ENCODE data around the gene PAGR1. TPM values are rescaled to one million over a fixed set of nuclear protein-coding genes. Genes with fewer than 3 reads are reported as not detected.

PAGR1 gene
- total and polyA plus RNA-seq, 2 of the 13 experiments (the other 11 are each of a cell fraction or from before 2014, with no cell fraction given), result 9.8 to 66.4 TPM

DNA sequence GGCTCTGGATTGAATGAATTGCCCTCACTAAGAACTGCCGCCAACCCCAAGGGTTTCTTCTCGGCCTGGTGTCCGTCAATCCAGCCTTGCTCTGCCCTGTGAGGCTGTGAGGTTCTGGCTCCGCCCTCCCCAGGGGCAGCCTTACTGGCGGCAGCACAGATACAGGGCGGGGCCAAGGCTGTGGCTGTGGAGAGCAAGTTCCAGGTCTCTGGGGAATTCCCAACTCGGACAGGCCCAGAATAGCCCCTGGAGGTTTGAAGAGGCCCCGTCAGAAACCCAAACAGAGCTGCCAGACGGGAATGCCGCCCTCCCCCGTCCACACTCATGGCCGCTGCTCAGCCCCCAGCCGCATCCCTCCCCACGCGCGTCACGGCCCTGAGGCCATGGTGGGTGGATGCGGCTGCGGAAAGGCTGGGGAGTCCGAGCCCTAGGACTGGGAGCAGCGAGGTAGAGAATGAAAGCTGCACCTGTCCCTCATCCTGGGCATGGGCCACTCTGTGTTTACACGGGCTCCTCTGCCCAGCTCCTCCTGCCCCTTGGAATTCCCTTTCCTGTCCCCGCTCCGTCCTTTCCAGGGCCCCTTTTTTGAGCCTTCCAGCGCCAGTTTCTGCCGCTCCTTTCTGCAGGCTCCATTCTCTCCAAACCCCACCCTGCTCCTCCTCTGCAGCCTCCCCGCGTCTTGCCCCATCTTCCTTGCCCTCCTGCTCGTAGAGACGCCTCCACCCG, 4.6 kb upstream of the PAGR1 start (continued):
- TF ChIP-seq, protein P1, sequence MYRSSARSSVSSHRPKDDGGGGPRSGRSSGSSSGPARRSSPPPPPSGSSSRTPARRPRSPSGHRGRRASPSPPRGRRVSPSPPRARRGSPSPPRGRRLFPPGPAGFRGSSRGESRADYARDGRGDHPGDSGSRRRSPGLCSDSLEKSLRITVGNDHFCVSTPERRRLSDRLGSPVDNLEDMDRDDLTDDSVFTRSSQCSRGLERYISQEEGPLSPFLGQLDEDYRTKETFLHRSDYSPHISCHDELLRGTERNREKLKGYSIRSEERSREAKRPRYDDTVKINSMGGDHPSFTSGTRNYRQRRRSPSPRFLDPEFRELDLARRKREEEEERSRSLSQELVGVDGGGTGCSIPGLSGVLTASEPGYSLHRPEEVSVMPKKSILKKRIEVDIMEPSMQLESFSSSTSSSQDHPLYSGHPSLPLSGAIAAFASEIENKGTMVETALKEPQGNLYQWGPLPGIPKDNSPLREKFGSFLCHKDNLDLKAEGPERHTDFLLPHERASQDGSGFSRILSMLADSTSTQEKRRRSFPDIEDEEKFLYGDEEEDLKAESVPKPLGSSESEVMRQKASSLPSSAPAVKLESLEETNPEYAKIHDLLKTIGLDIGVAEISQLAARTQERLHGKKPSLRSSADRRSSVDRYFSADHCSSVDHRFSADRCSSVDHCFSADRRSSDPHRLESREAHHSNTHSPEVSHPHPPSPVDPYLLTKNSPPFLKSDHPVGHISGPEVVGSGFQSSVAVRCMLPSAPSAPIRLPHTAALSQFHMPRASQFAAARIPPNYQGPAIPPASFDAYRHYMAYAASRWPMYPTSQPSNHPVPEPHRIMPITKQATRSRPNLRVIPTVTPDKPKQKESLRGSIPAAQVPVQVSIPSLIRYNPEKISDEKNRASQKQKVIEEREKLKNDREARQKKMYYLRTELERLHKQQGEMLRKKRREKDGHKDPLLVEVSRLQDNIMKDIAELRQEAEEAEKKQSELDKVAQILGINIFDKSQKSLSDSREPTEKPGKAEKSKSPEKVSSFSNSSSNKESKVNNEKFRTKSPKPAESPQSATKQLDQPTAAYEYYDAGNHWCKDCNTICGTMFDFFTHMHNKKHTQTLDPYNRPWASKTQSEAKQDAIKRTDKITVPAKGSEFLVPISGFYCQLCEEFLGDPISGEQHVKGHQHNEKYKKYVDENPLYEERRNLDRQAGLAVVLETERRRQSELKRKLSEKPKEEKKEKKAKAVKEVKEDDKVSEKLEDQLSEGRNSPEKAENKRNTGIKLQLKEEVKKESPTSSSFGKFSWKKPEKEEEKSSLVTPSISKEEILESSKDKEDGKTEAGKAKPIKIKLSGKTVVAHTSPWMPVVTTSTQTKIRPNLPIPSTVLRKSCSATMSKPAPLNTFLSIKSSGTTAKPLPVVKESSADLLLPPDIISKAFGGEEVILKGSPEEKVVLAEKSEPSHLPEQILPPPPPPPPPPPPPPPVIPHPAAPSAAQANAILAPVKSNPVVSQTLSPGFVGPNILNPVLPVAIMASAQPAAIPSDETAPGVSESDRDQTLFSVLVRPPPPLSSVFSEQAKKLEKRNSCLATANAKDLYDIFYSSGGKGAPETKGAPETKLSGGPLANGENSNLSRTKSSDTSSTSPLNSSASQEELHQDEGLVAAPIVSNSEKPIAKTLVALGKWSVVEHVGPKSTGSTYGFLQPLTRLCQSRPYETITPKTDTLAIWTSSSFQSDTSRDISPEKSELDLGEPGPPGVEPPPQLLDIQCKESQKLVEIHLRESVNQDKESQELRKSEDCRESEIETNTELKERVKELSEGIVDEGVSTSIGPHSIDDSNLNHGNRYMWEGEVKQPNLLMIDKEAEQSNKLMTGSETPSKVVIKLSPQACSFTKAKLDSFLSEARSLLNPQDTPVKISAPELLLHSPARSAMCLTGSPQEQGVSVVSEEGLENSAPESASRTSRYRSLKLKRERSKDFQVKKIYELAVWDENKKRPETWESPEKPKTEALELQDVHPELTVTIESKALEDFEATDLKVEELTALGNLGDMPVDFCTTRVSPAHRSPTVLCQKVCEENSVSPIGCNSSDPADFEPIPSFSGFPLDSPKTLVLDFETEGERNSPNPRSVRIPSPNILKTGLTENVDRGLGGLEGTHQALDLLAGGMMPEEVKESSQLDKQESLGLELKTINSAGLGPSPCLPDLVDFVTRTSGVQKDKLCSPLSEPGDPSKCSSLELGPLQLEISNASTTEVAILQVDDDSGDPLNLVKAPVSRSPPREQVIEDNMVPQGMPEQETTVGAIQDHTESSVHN (CRISPR knock-in tag; IDR thresholded peaks at IDR 0.05), result no peak; the same call in 1 of the 2 replicates
- TF ChIP-seq PRPF4 (IDR thresholded peaks at IDR 0.05; ENCODE audit: low read depth, low read length, poor library complexity, severe bottlenecking) (no peak), DR1 (CRISPR knock-in tag; IDR thresholded peaks at IDR 0.05) (peak; percentile 35; the same call in 1 of the 2 replicates), ZNF30 (CRISPR knock-in tag; IDR thresholded peaks at IDR 0.05) (no peak), ZNF562 (CRISPR knock-in tag; IDR thresholded peaks at IDR 0.05; ENCODE audit: borderline replicate concordance) (no peak), ZEB1 (IDR thresholded peaks at IDR 0.05; ENCODE audit: insufficient replicate concordance, low read depth) (peak; percentile 69)
- TF ChIP-seq, protein P2, sequence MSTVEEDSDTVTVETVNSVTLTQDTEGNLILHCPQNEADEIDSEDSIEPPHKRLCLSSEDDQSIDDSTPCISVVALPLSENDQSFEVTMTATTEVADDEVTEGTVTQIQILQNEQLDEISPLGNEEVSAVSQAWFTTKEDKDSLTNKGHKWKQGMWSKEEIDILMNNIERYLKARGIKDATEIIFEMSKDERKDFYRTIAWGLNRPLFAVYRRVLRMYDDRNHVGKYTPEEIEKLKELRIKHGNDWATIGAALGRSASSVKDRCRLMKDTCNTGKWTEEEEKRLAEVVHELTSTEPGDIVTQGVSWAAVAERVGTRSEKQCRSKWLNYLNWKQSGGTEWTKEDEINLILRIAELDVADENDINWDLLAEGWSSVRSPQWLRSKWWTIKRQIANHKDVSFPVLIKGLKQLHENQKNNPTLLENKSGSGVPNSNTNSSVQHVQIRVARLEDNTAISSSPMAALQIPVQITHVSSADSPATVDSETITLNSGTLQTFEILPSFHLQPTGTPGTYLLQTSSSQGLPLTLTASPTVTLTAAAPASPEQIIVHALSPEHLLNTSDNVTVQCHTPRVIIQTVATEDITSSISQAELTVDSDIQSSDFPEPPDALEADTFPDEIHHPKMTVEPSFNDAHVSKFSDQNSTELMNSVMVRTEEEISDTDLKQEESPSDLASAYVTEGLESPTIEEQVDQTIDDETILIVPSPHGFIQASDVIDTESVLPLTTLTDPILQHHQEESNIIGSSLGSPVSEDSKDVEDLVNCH (CRISPR knock-in tag; IDR thresholded peaks at IDR 0.05), result no peak
- TF ChIP-seq, protein P3, sequence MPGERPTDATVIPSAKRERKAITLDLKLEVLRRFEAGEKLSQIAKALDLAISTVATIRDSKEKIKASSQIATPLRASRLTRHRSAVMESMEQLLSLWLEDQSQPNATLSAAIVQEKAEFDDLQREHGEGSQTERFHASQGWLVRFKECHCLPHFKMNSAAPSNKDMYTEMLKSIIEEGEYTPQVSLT (CRISPR knock-in tag; IDR thresholded peaks at IDR 0.05; ENCODE audit: borderline replicate concordance, low read depth), result no peak
- TF ChIP-seq, protein P4, sequence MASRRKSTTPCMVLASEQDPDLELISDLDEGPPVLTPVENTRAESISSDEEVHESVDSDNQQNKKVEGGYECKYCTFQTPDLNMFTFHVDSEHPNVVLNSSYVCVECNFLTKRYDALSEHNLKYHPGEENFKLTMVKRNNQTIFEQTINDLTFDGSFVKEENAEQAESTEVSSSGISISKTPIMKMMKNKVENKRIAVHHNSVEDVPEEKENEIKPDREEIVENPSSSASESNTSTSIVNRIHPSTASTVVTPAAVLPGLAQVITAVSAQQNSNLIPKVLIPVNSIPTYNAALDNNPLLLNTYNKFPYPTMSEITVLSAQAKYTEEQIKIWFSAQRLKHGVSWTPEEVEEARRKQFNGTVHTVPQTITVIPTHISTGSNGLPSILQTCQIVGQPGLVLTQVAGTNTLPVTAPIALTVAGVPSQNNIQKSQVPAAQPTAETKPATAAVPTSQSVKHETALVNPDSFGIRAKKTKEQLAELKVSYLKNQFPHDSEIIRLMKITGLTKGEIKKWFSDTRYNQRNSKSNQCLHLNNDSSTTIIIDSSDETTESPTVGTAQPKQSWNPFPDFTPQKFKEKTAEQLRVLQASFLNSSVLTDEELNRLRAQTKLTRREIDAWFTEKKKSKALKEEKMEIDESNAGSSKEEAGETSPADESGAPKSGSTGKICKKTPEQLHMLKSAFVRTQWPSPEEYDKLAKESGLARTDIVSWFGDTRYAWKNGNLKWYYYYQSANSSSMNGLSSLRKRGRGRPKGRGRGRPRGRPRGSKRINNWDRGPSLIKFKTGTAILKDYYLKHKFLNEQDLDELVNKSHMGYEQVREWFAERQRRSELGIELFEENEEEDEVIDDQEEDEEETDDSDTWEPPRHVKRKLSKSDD (CRISPR knock-in tag; IDR thresholded peaks at IDR 0.05; ENCODE audit: low read depth), result no peak; the same call in 1 of the 2 replicates
- TF ChIP-seq, protein P5, sequence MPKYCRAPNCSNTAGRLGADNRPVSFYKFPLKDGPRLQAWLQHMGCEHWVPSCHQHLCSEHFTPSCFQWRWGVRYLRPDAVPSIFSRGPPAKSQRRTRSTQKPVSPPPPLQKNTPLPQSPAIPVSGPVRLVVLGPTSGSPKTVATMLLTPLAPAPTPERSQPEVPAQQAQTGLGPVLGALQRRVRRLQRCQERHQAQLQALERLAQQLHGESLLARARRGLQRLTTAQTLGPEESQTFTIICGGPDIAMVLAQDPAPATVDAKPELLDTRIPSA (CRISPR knock-in tag; IDR thresholded peaks at IDR 0.05; ENCODE audit: borderline replicate concordance), result no peak
- TF ChIP-seq, protein P6, sequence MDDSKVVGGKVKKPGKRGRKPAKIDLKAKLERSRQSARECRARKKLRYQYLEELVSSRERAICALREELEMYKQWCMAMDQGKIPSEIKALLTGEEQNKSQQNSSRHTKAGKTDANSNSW (CRISPR knock-in tag; IDR thresholded peaks at IDR 0.05; ENCODE audit: borderline replicate concordance), result no peak

All from HepG2 (cell line).